Lung (tissue), 16 donors: ENCODE measurements around the gene DHX15. TPM values are rescaled to one million over a fixed set of nuclear protein-coding genes. Genes with fewer than 3 reads are reported as not detected.
A peak's percentile ranks its signal among the peaks of the same experiment; 100 is the strongest.

Source experiments
- ATAC-seq: fragments of 200-7000 bp; cut with Tn5 transposase; one replicate; pipeline ENCODE4 v1.9.1; 2020; ENCODE audit warnings: moderate number of reproducible peaks; ENCODE audit not compliant: insufficient read depth, low FRiP score
- DNase-seq, 3 donors: peaks; one replicate each; pipeline ENCODE4 v3.0.0-alpha.2; 2013 to 2017
- H3K27ac ChIP-seq, 2 donors: one replicate each; pipeline ENCODE4 v1.5.1; 2013; ENCODE audit warnings: mild to moderate bottlenecking in 2 of 2, moderate library complexity in 2 of 2, control low read depth in 1 of 2, inconsistent platforms in 1 of 2, low read depth in 1 of 2, low read length in 1 of 2
- H3K27me3 ChIP-seq, 3 donors: one replicate each; pipeline ENCODE4 v1.5.1; 2013; ENCODE audit warnings: low read length in 2 of 3; ENCODE audit not compliant: control insufficient read depth in 3 of 3, insufficient read depth in 3 of 3
- H3K36me3 ChIP-seq, 4 donors: one replicate each; pipeline ENCODE4 v1.5.1; 2013; ENCODE audit warnings: low read length in 4 of 4, mild to moderate bottlenecking in 1 of 4, moderate library complexity in 1 of 4; ENCODE audit not compliant: control insufficient read depth in 4 of 4, insufficient read depth in 4 of 4
- H3K4me1 ChIP-seq, 5 donors: one replicate each; pipeline ENCODE4 v1.5.1; 2013; ENCODE audit warnings: low read length in 5 of 5, mild to moderate bottlenecking in 2 of 5, moderate library complexity in 1 of 5; ENCODE audit not compliant: control insufficient read depth in 5 of 5, insufficient read depth in 5 of 5
- H3K4me3 ChIP-seq: one replicate; pipeline ENCODE4 v1.5.1; 2013; ENCODE audit warnings: mild to moderate bottlenecking, control low read depth, moderate library complexity
- H3K9ac ChIP-seq, 2 donors: one replicate each; pipeline ENCODE4 v1.5.1; 2013; ENCODE audit warnings: low read length in 2 of 2, control low read depth in 1 of 2; ENCODE audit not compliant: insufficient read depth in 1 of 2
- H3K9me3 ChIP-seq, 4 donors: one replicate each; pipeline ENCODE4 v1.5.1; 2013; ENCODE audit warnings: low read length in 3 of 4, mild to moderate bottlenecking in 1 of 4, moderate library complexity in 1 of 4; ENCODE audit not compliant: control insufficient read depth in 4 of 4, insufficient read depth in 3 of 4
- WGBS, 2 donors: extraction: QIAGEN DNeasy Blood & Tissue Kit; methylation state at CpG; one replicate each; pipeline ENCODE4 v1.1.7; 2013; 5-methylcytosine and 5-hydroxymethylcytosine counted together
- long read RNA-seq, 5 donors: transcript quantifications; one replicate each; lab custom pipeline, GENCODE V29; 2026
- polyA plus RNA-seq, 2 donors: library from polyadenylated mRNA; stranded (reverse); fragments of 200-250 nt; gene quantifications; one replicate each; pipeline ENCODE4 v1.2.1, GENCODE V29; 2013
- total RNA-seq, 2 donors: library from RNA; depleted of rRNA in 1 of 2; stranded (reverse); fragments of >200 nt in 1 of 2; gene quantifications; one replicate each; pipeline ENCODE4 v1.2.1, GENCODE V29; 2014 to 2021
- TF ChIP-seq, protein P1 (sequence below): IDR thresholded peaks from 2 replicates; pipeline ENCODE4 v1.5.1; 2012; ENCODE audit warnings: mild to moderate bottlenecking; ENCODE audit errors: control extremely low read depth, extremely low read depth
- donor health status: control.
- donor health status: control.
- donor health status: Bipolar disorder and iron deficiency.
- donor health status: healthy.
- donor health status: DM: yes; HTN: yes; CAD: no.

DHX15 gene
- 100 to 1,000 TPM; 102 to 292 TPM for total RNA-seq
- polyA plus RNA-seq, result 10 to 100 TPM; 60.3 to 74.0 TPM
- long read RNA-seq, donor 1, transcript DHX15-201 (14 exons, 2,994 nt), result major isoform, 24 of 79 reads
- long read RNA-seq, donor 1, transcript DHX15-209 (2 exons, 1,848 nt), result minor isoform, 9 of 79 reads
- long read RNA-seq, donor 1, transcript DHX15-204 (4 exons, 3,028 nt), result minor isoform, 5 of 79 reads
- long read RNA-seq, donor 1, partial matches to known transcripts, result 38 of 79 reads
- long read RNA-seq, donor 1, other reads (novel, unspliced or antisense), result 0 of 79 reads
- long read RNA-seq, donor 2, transcript DHX15-201 (14 exons, 2,994 nt), result major isoform, 7 of 45 reads
- long read RNA-seq, donor 2, partial matches to known transcripts, result 30 of 45 reads
- long read RNA-seq, donor 2, other reads (novel, unspliced or antisense), result 0 of 45 reads
- long read RNA-seq, donor 3, transcript DHX15-204 (4 exons, 3,028 nt), result minor isoform, 7 of 58 reads
- long read RNA-seq, donor 3, transcript DHX15-201 (14 exons, 2,994 nt), result major isoform, 12 of 58 reads
- long read RNA-seq, donor 3, transcript DHX15-208 (3 exons, 2,071 nt), result minor isoform, 7 of 58 reads
- long read RNA-seq, donor 3, partial matches to known transcripts, result 28 of 58 reads
- long read RNA-seq, donor 3, other reads (novel, unspliced or antisense), result 0 of 58 reads
- long read RNA-seq, donor 4, partial matches to known transcripts, result 42 of 55 reads
- long read RNA-seq, donor 4, other reads (novel, unspliced or antisense), result 0 of 55 reads
- long read RNA-seq, donor 5, transcript DHX15-209 (2 exons, 1,848 nt), result minor isoform, 18 of 121 reads
- long read RNA-seq, donor 5, transcript DHX15-204 (4 exons, 3,028 nt), result minor isoform, 6 of 121 reads
- long read RNA-seq, donor 5, transcript DHX15-208 (3 exons, 2,071 nt), result minor isoform, 6 of 121 reads
- long read RNA-seq, donor 5, transcript DHX15-201 (14 exons, 2,994 nt), result major isoform, 22 of 121 reads
- long read RNA-seq, donor 5, partial matches to known transcripts, result 68 of 121 reads
- long read RNA-seq, donor 5, other reads (novel, unspliced or antisense), result 0 of 121 reads

DNA sequence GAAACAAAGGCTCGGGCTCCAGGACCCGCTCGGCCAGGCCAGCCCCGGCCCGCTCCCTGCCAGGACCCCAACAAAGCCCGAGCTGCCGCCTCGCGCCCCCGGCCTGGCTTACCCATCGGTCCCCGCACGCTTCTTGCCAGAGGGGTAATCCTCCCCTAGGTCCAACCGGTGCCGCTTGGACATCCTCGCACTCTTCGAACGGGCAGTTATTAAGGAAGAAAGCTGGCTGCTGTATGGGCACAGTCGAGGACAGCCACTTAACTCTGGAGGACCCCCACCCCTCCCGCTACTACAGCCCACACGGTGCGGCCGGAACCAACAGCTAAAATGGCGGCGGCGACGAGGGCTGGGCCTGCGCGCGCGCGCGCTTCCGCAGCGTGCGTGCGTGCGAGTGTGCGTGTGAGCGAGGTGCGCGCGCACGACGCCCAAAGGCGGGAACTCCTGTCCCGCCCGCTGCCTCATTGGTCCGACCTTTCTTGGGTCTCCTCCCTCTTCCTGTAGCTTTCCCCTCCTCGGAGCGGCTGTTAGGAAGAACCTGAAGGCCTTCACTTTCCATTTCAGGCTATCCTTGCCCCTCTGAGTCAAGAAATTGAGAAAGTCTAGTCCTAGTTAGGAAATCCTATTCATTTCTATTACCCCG is at the start of gene DHX15:
DHX15 (minus strand) TSS at position 344 of the 640 bp plus-strand sequence; CDS start at position 183, 161 bp downstream.
- TF ChIP-seq, protein P1, sequence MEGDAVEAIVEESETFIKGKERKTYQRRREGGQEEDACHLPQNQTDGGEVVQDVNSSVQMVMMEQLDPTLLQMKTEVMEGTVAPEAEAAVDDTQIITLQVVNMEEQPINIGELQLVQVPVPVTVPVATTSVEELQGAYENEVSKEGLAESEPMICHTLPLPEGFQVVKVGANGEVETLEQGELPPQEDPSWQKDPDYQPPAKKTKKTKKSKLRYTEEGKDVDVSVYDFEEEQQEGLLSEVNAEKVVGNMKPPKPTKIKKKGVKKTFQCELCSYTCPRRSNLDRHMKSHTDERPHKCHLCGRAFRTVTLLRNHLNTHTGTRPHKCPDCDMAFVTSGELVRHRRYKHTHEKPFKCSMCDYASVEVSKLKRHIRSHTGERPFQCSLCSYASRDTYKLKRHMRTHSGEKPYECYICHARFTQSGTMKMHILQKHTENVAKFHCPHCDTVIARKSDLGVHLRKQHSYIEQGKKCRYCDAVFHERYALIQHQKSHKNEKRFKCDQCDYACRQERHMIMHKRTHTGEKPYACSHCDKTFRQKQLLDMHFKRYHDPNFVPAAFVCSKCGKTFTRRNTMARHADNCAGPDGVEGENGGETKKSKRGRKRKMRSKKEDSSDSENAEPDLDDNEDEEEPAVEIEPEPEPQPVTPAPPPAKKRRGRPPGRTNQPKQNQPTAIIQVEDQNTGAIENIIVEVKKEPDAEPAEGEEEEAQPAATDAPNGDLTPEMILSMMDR, result no peak
- no peaks in the 10 kb centered on the region for H3K9me3 ChIP-seq
- H3K27ac ChIP-seq, result peak within 1 kb of the TSS; percentile 97
- H3K9ac ChIP-seq, result peak within 1 kb of the TSS; percentile 90 to 97
- H3K4me3 ChIP-seq, result peak within 1 kb of the TSS; percentile 100
- peaks cover 0 to 5% (median 3%) of the 10 kb centered on the region in 4 donors for H3K36me3 ChIP-seq
- DNase-seq (peak; percentile 96 to 99 (median 98)), ATAC-seq (peak; percentile 95)
- peaks cover 0 to 18% (median 4%) of the 10 kb centered on the region in 5 donors for H3K4me1 ChIP-seq
- H3K27me3 ChIP-seq, result no peaks in the 10 kb centered on the region
- 0 to 1% methylated on average over 45 to 52 of the region's 52 CpGs for WGBS, 2 donors

DNA sequence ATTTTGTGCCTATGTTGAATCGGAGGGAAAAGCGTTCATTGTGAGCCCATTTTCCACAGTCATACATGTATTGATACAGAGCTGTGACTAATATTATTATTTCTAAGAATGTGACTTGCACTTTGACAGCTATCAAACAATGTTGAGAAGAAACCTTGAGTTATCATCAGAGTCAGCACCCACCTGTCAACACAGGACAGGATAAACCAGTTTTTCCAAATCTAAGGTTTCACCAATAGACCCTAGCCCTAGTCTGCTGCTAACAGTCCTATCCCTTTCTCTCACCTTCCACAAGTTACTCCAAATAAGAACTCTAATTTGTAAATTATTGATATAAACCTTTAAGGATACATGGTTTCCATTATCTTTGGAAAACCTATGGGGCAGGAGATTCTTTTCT is 47.7 kb upstream of the DHX15 start:
- H3K4me3 ChIP-seq, result no peak overlapping the region
- TF ChIP-seq, protein P1, result no peak
- no peaks in the 10 kb centered on the region for H3K36me3 ChIP-seq
- H3K27ac ChIP-seq, result no peak overlapping the region
- ATAC-seq, result no peak
- H3K27me3 ChIP-seq, result no peaks in the 10 kb centered on the region
- no peaks in the 10 kb centered on the region for H3K4me1 ChIP-seq
- DNase-seq, result no peak
- H3K9me3 ChIP-seq, result no peaks in the 10 kb centered on the region
- 92 to 99% methylated on average over 2 of the region's 2 CpGs for WGBS, 2 donors
- no peak overlapping the region for H3K9ac ChIP-seq

DNA sequence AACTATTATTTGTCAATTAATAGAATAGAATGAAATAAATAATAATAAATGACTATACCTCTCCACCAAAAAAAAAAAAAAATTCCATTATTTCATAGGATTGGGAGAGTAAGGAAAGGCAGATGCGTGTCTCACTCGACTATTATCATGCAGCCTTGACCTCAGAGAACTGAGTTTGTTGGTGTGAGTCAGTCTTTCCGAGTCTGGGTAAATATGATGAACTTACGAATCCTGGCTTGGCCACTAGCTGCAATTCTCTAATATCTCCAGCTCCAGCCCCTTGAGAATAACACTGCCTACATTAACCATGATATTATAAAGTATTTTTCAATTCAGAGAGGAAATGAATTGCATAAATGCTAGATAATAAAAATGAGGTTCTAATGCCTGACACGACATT is 46.6 kb upstream of the DHX15 start:
- Histone ChIP-seq H3K9me3 (no peaks in the 10 kb centered on the region), H3K4me3 (no peak overlapping the region), H3K27me3 (no peaks in the 10 kb centered on the region), H3K4me1 (no peaks in the 10 kb centered on the region), H3K9ac (no peak overlapping the region), H3K27ac (no peak overlapping the region), H3K36me3 (no peaks in the 10 kb centered on the region)
- TF ChIP-seq, protein P1, result no peak
- no peak for DNase-seq
- ATAC-seq, result no peak
- 72 to 75% methylated on average over 5 of the region's 5 CpGs for WGBS, 2 donors
